SK-MEL-5 (cell line): ENCODE measurements around the gene ARMC10. TPM values are rescaled to one million over a fixed set of nuclear protein-coding genes. Genes with fewer than 3 reads are reported as not detected.
"Not testable (repeated sequence)": the region's sequence is repeated elsewhere in the genome, so short reads cannot be mapped to it uniquely, and the experiment has no call there.

Experiments used
- DNase-seq: peaks from one replicate; pipeline ENCODE4 v3.0.0-alpha.2; 2016; ENCODE audit warnings: low read depth, low spot score
- in situ Hi-C: cut with HindIII; loops from 2 replicates; pipeline ENCODE4 v1.10.0; 2016; ENCODE audit warnings: low sequenced_read_pairs, high pct_unique_total_duplicates, low pct_unique_long_range_greater_than_20kb
- polyA plus RNA-seq, 2 experiments: library from polyadenylated mRNA; depleted of rRNA; stranded (reverse); fragments of >200 nt; gene quantifications; 2 replicates each; pipeline ENCODE4 v1.2.3, GENCODE V29; 2015
- total RNA-seq: library from RNA; depleted of rRNA; stranded (reverse); fragments of >200 nt; shearing (Covaris generic); gene quantifications from 2 replicates; pipeline ENCODE4 v1.2.3, GENCODE V29; 2014; rRNA removed

Gene ARMC10
- 93.5 and 98.1 TPM in 2 replicates for total RNA-seq
- 51.8 and 64.0 TPM in 2 replicates for polyA plus RNA-seq (2015; cell fraction: cytosol; rRNA removed)
- polyA plus RNA-seq (2015; cell fraction: nucleus; rRNA removed), result 25.9 and 51.0 TPM in 2 replicates

- DNase-seq, result peak; percentile 95
- in situ Hi-C loops, result no loop called here
These were observed at the start of gene ARMC10, which contains the start of gene FBXL13 for GRCh38 chr7:103074519-103075336. ARMC10 (plus strand) TSS chr7:103075140; CDS start chr7:103075273, 133 bp downstream. FBXL13 (minus strand) TSS chr7:103074796.

GRCh38 chr7:103025341-103025740, 49.6 kb upstream of the ARMC10 start:
- in situ Hi-C loops, result no loop called here
- no peak for DNase-seq

- in situ Hi-C loops, result no loop called here
- DNase-seq, result no peak
These were observed 43.9 kb upstream of the ARMC10 start for GRCh38 chr7:103031024-103031423.

GRCh38 chr7:103031781-103032180, 43.2 kb upstream of the ARMC10 start:
- DNase-seq, result no peak
- in situ Hi-C loops, result no loop called here

GRCh38 chr7:103034318-103034717, 40.6 kb upstream of the ARMC10 start:
- DNase-seq, in situ Hi-C loops: not testable (repeated sequence)

- in situ Hi-C loops, result no loop called here
- no peak for DNase-seq
These were observed 37.5 kb upstream of the ARMC10 start for GRCh38 chr7:103037476-103037822.

GRCh38 chr7:103037823-103038739, 36.9 kb upstream of the ARMC10 start:
- DNase-seq, in situ Hi-C loops: not testable (repeated sequence)

- in situ Hi-C loops, DNase-seq: not testable (repeated sequence)
These were observed 33.1 kb upstream of the ARMC10 start for GRCh38 chr7:103041815-103042214.

GRCh38 chr7:103048833-103049232, 26.1 kb upstream of the ARMC10 start:
- in situ Hi-C loops, result no loop called here
- no peak for DNase-seq

- in situ Hi-C loops, result no loop called here
- DNase-seq, result no peak
These were observed 23.4 kb upstream of the ARMC10 start for GRCh38 chr7:103051519-103051918.

GRCh38 chr7:103056006-103056405, 18.9 kb upstream of the ARMC10 start:
- DNase-seq, in situ Hi-C loops: not testable (repeated sequence)

GRCh38 chr7:103058122-103058521, 16.8 kb upstream of the ARMC10 start:
- no peak for DNase-seq
- in situ Hi-C loops, result no loop called here

- in situ Hi-C loops, result no loop called here
- no peak for DNase-seq
These were observed 15.5 kb upstream of the ARMC10 start for GRCh38 chr7:103059471-103059870.

- in situ Hi-C loops, result no loop called here
- no peak for DNase-seq
These were observed 11.0 kb upstream of the ARMC10 start for GRCh38 chr7:103063895-103064294.

- in situ Hi-C loops, result no loop called here
- peak; percentile 91 for DNase-seq
These were observed 9.3 kb upstream of the ARMC10 start for GRCh38 chr7:103065667-103066066.

GRCh38 chr7:103068414-103069403, 6.2 kb upstream of the ARMC10 start:
- DNase-seq, result no peak

GRCh38 chr7:103071000-103071399, 3.9 kb upstream of the ARMC10 start:
- DNase-seq, result no peak
- in situ Hi-C loops, result no loop called here

More at GRCh38 chr7:103068414-103069403, 6.2 kb upstream of the ARMC10 start:
- in situ Hi-C loops, result no loop called here
